HG03432 (cell line): Measurements from ENCODE around the gene ZNF227.
"Not testable (repeated sequence)": the region's sequence is repeated elsewhere in the genome, so short reads cannot be mapped to it uniquely, and the experiment has no call there.

ENCODE experiments used
- ATAC-seq: cut with Tn5 transposase; IDR thresholded peaks from one replicate; pipeline ENCODE4 v1.9.1; 2021; ENCODE audit warnings: mild to moderate bottlenecking, moderate library complexity; ENCODE audit not compliant: unreplicated experiment

Gene ZNF227

DNA sequence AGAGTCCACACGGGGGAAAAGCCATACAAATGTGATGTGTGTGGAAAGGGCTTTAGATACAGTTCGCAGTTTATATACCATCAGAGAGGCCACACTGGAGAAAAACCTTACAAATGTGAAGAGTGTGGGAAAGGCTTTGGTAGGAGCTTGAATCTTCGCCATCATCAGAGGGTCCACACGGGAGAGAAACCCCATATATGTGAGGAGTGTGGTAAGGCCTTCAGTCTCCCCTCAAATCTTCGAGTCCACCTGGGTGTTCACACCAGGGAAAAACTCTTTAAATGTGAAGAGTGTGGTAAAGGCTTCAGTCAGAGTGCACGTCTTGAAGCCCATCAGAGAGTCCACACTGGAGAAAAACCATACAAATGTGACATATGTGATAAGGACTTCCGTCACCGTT is 24.1 kb downstream of the ZNF227 start:
- no peak for ATAC-seq

DNA sequence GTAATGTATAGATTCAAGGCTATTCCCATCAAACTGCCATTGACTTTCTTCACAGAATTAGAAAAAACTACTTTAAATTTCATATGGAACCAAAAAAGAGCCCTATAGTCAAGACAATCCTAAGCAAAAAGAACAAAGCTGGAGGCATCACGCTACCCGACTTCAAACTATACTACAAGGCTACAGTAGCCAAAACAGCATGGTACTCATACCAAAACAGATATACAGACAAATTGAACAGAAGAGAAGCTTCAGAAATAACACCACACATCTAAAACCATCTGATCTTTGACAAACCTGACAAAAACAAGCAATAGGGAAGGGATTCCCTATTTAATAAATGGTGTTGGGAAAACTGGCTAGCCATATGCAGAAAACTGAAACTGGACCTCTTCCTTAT is 40.0 kb downstream of the ZNF227 start:
- ATAC-seq, result not testable (repeated sequence)

DNA sequence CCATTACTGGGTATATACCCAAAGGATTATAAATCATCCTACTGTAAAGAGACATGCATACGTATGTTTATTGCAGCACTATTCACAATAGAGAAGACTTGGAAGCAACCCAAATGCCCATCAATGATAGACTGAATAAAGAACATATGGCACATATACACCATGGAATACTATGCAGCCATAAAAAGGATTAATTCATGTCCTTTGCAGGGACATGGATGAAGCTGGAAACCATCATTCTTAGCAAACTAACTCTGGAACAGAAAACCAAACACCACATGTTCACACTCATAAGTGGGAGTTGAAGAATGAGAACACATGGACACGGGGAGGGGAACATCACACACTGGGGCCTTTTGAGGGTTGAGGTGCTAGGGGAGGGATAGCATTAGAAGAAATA is 41.1 kb downstream of the ZNF227 start:
- ATAC-seq, result not testable (repeated sequence)

DNA sequence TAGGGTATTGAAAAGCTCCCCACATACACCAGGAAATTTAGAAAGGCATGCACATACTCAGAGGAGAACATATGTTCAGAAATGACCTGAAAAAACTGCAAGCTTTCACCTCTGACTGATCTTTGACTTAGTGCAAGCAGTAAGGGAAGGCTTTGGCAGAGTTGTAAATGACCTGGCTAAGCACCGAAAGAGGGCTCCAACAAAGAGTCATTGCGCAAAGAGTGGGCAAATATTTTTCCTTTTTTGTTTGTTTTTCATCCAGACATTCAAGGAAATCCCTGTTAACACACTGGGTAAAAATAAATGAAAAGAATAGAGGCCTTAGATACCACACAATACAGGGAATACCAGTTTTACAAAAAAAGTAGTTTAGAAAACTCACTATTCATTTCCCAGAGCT is 42.2 kb downstream of the ZNF227 start:
- ATAC-seq, result no peak

DNA sequence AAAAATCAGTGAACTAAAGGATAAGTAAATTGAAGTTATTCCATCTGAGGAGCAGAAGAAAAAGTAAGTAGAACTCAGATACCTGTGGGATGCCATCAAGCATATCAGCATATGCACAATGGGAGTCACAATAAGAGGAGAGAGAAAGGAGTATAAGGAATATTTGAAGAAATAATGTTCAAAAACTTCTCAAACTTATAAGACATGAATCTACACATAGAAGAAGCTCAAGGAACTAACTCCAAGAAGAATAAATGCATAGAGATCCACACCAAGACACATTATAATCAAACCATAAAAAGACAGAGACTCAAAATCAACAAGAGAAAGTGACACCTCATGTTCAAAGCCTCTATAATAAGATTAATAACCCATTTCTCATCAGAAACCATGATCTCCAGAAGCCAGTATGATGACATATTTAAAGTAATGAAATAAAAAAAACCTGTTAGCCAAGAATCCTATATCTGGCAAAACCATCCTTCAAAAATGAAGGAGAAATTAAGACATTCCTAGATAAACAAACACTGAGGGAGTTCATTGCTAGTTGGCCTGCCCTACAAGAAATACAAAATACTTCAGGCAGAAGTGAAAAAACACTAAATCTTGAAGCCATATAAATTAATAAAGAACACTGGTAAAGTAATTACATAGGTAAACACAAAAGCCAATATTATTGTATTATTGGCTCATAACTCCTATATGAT is 43.5 kb downstream of the ZNF227 start:
- ATAC-seq, result no peak

DNA sequence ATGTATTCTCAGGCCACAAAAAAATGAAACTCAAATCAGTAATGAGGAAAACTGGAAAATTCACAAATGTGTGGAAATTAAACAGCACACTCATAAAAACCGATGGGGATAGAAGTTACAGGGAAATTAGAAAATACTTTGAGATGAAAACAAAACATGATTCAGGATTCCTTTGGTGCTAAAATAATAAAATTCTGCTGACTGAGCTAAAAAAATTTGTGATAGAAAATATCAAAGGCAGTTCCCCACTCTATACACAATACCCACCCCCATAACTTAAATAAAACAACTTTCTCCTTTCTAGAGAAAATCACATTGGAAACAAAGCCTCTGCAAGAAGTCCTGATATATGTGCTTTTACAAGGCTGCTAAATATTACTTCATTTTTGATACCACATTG is 45.8 kb downstream of the ZNF227 start:
- no peak for ATAC-seq

DNA sequence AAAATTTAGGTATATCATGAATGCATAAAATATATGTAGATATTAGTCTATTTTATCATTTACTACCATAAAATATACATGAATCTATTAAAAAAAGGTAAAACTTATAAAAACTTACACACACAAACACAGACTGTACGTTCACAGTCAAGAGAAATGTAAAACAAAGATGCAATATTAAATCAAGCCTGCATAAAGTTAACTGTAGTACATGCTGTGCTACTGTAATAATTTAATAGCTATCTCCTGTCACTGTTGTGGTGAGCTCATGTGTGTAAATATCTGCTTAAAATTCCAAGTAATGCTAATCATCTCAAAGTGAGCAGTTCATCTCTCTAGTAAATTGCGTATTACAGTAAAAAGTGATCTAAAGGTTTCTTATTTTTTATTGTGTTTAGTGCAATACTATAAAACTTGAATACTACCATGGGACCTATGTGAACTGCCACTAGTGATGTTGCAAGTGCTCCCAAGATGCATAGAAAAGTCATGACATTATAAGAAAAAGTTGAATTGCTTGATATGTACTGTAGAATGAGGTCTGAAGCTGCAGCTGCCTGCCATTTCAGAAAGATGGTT is 46.6 kb downstream of the ZNF227 start:
- no peak for ATAC-seq

DNA sequence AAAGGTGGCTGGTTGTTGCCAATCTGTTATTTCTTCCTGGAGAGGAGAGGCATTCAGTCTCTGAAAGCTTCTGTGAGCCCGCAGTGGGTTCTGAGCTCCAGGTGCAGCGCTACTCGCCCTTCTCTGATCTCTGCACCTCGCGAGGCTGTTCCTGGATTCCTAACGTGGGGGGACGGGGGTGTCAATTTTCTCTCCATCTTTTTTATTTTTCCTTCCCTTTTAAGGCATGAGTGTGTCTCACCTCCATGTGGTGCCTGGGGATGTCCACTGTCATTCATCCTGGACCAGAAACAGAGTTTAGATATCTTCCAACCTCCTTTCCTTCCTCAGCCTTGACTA is 48.0 kb downstream of the ZNF227 start:
- ATAC-seq, result no peak

DNA sequence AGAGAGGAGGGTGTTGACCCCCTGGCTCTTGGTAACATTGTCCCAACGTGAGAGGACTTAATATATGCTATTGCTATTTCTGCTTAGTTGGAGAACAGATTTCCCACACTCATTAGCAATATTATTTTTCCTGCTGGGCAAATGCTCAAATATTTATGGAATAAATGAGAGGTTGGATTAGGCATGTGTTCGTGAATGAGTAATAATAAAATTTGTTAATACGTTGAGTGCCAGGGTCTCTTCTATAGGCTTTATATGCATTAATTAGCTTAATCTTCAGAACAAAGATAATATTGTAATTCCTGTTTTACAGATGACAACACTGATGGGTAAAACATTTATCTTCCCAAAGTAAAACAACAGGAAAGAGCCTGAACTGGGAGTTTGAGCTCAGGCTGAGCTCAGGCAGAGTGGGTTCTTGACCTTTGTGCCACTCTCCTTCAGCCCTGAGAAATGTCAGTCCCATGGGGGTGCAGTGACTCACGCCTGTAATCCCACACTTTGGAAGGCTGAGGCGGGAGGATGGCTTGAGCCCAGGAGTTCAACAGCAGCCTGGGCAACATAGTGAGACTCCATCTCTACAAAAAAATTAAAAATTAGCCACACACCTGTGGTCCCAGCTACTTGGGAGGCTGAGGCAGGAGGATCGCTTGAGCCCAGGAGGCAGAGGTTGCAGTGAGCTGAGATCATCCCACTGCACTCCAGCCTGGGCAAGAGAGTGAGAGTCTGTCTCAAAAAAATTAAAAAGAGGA is 48.5 kb downstream of the ZNF227 start:
- ATAC-seq, result no peak

DNA sequence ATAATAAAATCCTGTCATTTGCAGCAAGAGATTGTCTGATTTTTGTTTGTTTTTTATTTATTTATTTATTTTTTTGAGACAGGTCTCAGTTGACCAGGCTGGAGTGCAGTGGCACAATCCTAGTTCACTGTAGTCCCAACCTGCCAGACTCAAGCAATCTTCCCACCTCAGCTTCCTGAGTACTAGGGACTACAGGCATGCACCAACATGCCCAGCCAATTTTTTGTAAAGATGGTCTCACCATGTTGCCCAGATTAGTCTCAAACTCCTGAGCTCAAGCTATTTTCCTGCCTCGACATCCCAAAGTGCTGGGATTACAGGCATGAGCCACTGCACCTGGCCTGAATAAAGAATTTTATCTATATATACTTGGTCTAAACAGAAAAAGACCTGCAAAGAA is 65.0 kb downstream of the ZNF227 start:
- no peak for ATAC-seq

DNA sequence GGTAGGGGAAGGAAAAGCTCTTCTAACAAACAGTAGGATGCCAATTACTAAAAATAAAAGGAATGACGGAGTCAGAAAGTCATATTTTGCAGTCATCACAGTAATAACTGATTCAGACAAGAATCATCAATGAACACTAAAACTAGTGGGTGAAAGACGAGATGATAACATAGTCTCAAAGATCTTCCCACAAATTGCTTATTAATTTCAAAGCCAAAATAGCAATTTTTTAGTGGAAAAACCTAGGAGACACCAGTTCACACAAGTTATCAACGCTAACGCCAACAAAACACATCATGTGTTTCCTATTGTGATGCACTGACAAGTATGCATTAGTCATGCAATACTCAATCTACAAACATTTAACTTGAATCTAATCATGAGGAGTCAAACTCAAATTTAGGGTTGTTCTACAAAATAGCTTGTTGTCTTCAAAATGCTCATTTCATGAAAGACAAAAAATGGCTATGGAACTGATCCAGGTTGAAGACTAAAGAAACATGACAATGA is 65.9 kb downstream of the ZNF227 start:
- ATAC-seq, result no peak

DNA sequence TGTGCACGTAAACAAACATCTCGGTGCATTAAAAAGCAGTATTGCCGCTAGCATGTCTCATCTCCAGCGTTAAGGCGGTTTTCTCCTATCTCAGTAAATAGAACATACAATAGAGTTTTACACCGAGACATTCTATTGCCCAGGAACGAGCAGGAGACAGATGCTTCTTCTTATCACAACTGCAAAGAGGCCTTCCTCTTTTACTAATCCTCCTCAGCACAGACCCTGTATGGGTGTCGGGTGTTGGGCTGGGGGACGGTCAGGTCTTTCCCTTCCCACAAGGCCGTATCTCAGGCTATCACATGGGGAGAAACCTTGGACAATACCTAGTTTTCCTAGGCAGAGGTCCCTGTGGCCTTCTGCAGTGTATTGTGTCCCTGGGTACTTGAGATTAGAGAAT is 68.6 kb downstream of the ZNF227 start:
- no peak for ATAC-seq

DNA sequence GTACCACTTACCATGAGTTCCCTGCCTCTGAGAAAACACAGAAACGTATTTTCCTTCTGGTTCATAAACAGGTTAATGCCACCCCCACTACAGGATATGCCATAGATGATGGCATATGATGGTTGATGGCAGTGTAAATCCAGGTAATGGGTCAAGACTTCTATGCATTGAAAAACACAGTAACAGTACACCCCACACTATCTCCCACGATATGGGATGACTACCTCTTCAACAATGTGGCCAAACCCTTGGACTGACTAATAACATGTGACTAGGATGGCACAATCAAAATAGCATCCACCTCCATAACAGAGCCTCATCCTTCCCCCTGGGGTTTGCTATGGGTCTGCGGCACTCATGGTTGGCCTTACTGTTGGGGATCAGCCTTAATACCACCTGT is 70.5 kb downstream of the ZNF227 start:
- ATAC-seq, result no peak

DNA sequence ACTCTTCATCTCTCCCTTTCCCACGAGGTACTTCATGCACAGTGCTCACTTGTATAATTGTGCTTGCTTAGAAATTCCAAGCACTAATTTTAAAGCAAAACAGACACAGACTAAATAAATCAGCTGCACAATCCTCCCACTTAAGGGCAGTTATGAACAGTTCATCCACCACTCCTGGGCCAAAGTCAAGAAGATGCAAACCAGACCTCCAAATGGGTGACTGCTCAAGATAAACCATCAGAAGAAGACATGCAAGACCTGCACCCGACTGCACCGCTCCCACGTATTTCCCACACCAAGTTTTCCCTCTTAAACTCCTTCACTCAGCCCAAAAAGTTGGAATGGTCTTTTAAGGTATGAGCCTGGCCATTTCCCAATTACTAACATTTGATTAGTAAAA is 72.6 kb downstream of the ZNF227 start:
- no peak for ATAC-seq
